GM12878 (cell line): Measurements from ENCODE around the gene LILRB3. TPM values are rescaled to one million over a fixed set of nuclear protein-coding genes. Genes with fewer than 3 reads are reported as not detected.

Experiments used
- ATF7 ChIP-seq: fragments of 450-650 bp; IDR thresholded peaks from 2 replicates; pipeline ENCODE4 v1.6.1; 2016; ENCODE audit warnings: low read depth, mild to moderate bottlenecking
- ETV6 ChIP-seq, 2 experiments: fragments of 450-650 bp in 1 of 2; IDR thresholded peaks in 1 of 2; conservative IDR thresholded peaks in 1 of 2; 2 replicates each; pipeline ENCODE4 v1.6.1; 2014; ENCODE audit warnings: antibody characterized with exemption in 1 of 2, borderline replicate concordance in 1 of 2, low read depth in 1 of 2, mild to moderate bottlenecking in 1 of 2, moderate library complexity in 1 of 2
- MTA2 ChIP-seq: fragments of 450-650 bp; IDR thresholded peaks from 2 replicates; pipeline ENCODE4 v1.6.1; 2016; ENCODE audit warnings: low read depth, mild to moderate bottlenecking, moderate library complexity
- POLR2AphosphoS2 ChIP-seq: IDR thresholded peaks from 2 replicates; pipeline ENCODE4 v1.6.1; 2011; ENCODE audit warnings: low read depth, mild to moderate bottlenecking, low read length, improper control_type of control experiment, moderate library complexity
- SMAD5 ChIP-seq: IDR thresholded peaks from 2 replicates; pipeline ENCODE4 v1.6.1; 2016; ENCODE audit warnings: antibody characterized with exemption, low read depth
- SREBF1 ChIP-seq: IDR thresholded peaks from 2 replicates; pipeline ENCODE4 v1.6.1; 2012; ENCODE audit warnings: mild to moderate bottlenecking, low read length
- SREBF2 ChIP-seq: IDR thresholded peaks from 2 replicates; pipeline ENCODE4 v1.6.1; 2012; ENCODE audit warnings: mild to moderate bottlenecking, low read length
- WRNIP1 ChIP-seq: IDR thresholded peaks from 2 replicates; pipeline ENCODE4 v1.6.1; 2011; ENCODE audit warnings: low read depth, low read length, improper control_type of control experiment, borderline replicate concordance
- ZZZ3 ChIP-seq: IDR thresholded peaks from 2 replicates; pipeline ENCODE4 v1.6.1; 2011; ENCODE audit warnings: low read depth; ENCODE audit not compliant: control insufficient read depth, insufficient read length
- polyA plus RNA-seq, 11 experiments: library from polyadenylated mRNA; depleted of rRNA in 4 of 11; unstranded in 6 of 11; stranded (reverse) in 5 of 11; fragments of >200 nt; fragmentation: Nextera tagmentation in 4 of 11; fragmentation: Illumina TruSeq in 1 of 11; extraction: Ambion mirVana in 4 of 11; extraction: Trizol in 1 of 11; gene quantifications; 1 replicate in 1 of 11; 2 replicates in 10 of 11; pipeline versions ENCODE4 v1.2.1 to v1.2.3, GENCODE V29; 2011 to 2016; ENCODE audit warnings: inconsistent platforms in 2 of 11, missing spikeins in 2 of 11, low read depth in 1 of 11
- total RNA-seq, 4 experiments: library from RNA; depleted of rRNA in 3 of 4; stranded (reverse); fragments of >200 nt in 3 of 4; fragmentation: Illumina TruSeq in 1 of 4; extraction: Trizol in 1 of 4; gene quantifications; 2 replicates each; pipeline versions ENCODE4 v1.2.1 to v1.2.3, GENCODE V29; 2013 to 2021
- TF ChIP-seq, protein P1 (sequence below): IDR thresholded peaks from 2 replicates; pipeline ENCODE4 v1.6.1; 2012; ENCODE audit warnings: improper control_type of control experiment, low read depth, low read length; ENCODE audit not compliant: insufficient replicate concordance
- TF ChIP-seq, protein P2 (sequence below): fragments of 450-650 bp; IDR thresholded peaks from 2 replicates; pipeline ENCODE4 v1.6.1; 2017; ENCODE audit warnings: low read depth, mild to moderate bottlenecking, moderate library complexity
- TF ChIP-seq, protein P3 (sequence below): IDR thresholded peaks from 2 replicates; pipeline ENCODE4 v1.6.1; 2011; ENCODE audit warnings: low read depth, mild to moderate bottlenecking, low read length, moderate library complexity, borderline replicate concordance; ENCODE audit errors: extremely low read depth

LILRB3 gene
- total and polyA plus RNA-seq, 10 of the 15 experiments (the other 5 are each of a cell fraction or from before 2014, with no cell fraction given) = 0.04 to 1.1 (median 0.18) TPM; not detected in 1

DNA sequence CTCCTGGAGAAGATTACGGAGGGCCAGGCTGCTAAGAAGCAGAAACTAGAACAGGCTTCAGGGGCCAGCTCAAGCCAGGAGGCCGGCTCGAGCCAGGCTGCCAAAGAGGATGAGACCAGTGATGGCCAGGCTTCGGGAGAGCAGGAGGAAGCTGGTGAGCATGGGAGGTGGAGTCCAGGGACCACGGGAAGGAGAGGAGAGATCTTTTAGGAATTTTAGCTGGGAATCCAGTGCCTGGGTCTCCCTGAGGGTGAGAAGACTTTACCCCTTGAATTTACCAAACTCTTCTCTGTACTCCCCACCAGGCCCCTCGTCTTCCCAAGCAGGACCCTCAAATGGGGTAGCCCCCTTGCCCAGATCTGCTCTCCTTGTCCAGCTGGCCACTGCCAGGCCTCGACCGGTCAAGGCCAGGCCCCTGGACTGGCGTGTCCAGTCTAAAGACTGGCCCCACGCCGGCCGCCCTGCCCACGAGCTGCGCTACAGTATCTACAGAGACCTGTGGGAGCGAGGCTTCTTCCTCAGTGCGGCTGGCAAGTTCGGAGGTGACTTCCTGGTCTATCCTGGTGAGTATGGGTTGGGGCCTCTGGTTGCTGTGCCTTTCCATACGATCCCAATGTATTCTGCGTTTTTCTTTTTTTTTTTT is 30.9 kb downstream of the LILRB3 start (continued):
- TF ChIP-seq, protein P1, sequence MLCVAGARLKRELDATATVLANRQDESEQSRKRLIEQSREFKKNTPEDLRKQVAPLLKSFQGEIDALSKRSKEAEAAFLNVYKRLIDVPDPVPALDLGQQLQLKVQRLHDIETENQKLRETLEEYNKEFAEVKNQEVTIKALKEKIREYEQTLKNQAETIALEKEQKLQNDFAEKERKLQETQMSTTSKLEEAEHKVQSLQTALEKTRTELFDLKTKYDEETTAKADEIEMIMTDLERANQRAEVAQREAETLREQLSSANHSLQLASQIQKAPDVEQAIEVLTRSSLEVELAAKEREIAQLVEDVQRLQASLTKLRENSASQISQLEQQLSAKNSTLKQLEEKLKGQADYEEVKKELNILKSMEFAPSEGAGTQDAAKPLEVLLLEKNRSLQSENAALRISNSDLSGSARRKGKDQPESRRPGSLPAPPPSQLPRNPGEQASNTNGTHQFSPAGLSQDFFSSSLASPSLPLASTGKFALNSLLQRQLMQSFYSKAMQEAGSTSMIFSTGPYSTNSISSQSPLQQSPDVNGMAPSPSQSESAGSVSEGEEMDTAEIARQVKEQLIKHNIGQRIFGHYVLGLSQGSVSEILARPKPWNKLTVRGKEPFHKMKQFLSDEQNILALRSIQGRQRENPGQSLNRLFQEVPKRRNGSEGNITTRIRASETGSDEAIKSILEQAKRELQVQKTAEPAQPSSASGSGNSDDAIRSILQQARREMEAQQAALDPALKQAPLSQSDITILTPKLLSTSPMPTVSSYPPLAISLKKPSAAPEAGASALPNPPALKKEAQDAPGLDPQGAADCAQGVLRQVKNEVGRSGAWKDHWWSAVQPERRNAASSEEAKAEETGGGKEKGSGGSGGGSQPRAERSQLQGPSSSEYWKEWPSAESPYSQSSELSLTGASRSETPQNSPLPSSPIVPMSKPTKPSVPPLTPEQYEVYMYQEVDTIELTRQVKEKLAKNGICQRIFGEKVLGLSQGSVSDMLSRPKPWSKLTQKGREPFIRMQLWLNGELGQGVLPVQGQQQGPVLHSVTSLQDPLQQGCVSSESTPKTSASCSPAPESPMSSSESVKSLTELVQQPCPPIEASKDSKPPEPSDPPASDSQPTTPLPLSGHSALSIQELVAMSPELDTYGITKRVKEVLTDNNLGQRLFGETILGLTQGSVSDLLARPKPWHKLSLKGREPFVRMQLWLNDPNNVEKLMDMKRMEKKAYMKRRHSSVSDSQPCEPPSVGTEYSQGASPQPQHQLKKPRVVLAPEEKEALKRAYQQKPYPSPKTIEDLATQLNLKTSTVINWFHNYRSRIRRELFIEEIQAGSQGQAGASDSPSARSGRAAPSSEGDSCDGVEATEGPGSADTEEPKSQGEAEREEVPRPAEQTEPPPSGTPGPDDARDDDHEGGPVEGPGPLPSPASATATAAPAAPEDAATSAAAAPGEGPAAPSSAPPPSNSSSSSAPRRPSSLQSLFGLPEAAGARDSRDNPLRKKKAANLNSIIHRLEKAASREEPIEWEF = no peak
- TF ChIP-seq ETV6 (conservative IDR thresholded peaks at IDR 0.05 in 1 of 2, IDR thresholded peaks at IDR 0.05 in 1 of 2; ENCODE audit: borderline replicate concordance in 1 of 2, low read depth in 1 of 2) = no peak
- TF ChIP-seq WRNIP1 = no peak
- TF ChIP-seq SREBF2 = no peak
- no peak for TF ChIP-seq MTA2
- no peak for TF ChIP-seq SMAD5
- TF ChIP-seq SREBF1 = no peak
- no peak for TF ChIP-seq ATF7
- TF ChIP-seq, protein P2, sequence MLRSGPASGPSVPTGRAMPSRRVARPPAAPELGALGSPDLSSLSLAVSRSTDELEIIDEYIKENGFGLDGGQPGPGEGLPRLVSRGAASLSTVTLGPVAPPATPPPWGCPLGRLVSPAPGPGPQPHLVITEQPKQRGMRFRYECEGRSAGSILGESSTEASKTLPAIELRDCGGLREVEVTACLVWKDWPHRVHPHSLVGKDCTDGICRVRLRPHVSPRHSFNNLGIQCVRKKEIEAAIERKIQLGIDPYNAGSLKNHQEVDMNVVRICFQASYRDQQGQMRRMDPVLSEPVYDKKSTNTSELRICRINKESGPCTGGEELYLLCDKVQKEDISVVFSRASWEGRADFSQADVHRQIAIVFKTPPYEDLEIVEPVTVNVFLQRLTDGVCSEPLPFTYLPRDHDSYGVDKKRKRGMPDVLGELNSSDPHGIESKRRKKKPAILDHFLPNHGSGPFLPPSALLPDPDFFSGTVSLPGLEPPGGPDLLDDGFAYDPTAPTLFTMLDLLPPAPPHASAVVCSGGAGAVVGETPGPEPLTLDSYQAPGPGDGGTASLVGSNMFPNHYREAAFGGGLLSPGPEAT = no peak
- TF ChIP-seq POLR2AphosphoS2 = no peak
- TF ChIP-seq, protein P3, sequence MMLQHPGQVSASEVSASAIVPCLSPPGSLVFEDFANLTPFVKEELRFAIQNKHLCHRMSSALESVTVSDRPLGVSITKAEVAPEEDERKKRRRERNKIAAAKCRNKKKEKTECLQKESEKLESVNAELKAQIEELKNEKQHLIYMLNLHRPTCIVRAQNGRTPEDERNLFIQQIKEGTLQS = no peak
- TF ChIP-seq ZZZ3 = no peak
